ENCODE data around the gene ATP6V1E1.

DNA sequence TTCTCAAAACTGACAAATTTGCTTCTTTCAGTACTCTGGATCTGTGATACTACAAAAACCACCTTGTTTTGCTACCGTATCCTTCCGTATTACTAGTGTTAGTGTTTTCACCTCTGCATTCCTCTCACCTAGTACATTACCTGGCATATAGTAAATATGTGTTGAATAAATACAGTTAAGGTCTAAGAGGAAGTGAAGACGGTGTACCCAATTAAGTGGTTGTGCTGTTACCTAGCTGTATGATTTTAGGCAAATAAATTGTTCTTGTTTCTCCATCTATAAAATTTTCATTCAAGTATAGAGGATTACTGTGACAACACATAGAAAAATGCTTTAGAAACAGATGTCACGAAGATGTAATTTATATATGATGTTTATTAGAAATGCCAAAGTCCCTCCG is 18.9 kb upstream of the ATP6V1E1 start:
- TF ChIP-seq, protein P1, sequence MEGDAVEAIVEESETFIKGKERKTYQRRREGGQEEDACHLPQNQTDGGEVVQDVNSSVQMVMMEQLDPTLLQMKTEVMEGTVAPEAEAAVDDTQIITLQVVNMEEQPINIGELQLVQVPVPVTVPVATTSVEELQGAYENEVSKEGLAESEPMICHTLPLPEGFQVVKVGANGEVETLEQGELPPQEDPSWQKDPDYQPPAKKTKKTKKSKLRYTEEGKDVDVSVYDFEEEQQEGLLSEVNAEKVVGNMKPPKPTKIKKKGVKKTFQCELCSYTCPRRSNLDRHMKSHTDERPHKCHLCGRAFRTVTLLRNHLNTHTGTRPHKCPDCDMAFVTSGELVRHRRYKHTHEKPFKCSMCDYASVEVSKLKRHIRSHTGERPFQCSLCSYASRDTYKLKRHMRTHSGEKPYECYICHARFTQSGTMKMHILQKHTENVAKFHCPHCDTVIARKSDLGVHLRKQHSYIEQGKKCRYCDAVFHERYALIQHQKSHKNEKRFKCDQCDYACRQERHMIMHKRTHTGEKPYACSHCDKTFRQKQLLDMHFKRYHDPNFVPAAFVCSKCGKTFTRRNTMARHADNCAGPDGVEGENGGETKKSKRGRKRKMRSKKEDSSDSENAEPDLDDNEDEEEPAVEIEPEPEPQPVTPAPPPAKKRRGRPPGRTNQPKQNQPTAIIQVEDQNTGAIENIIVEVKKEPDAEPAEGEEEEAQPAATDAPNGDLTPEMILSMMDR (conservative IDR thresholded peaks at IDR 0.05 in 1 of 2, IDR thresholded peaks at IDR 0.05 in 1 of 2; ENCODE audit: low read depth in 1 of 2, low read length in 2 of 2), result no peak
- no peak for TF ChIP-seq EZH2 (IDR thresholded peaks at IDR 0.05; ENCODE audit: low read length, missing control alignments)

Data from fibroblast of lung (primary cell).